HS-5 (cell line): Measurements from ENCODE around the gene INPP5D.

Experiments used
- DNase-seq: peaks from one replicate; pipeline ENCODE4 v3.0.0-alpha.2; 2012; ENCODE audit warnings: low read depth

Gene INPP5D

DNA sequence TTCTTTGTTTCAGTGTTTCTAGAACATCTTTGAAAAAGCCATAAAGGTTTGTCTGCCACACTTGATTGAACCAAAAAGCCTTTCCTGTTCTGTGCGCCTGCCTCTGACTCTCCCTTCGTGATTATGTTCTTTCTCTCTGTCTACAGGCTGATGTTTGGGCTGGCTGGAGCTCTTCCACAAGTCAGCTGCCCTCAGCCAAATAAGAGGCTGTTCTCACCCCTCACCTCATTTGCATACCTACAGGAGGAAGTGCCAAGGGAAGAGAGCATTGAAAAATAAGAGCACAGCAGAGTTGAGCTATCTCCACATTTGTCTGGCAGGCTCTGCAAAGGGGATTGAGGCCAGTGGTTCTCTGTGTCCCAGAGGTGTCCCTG lies 15.8 kb downstream of the INPP5D start:
- DNase-seq = no peak

- DNase-seq = no peak
Measured at GRCh38 chr2:233076749-233077148, 16.6 kb downstream of the INPP5D start.

GRCh38 chr2:233079473-233079877 lies 19.3 kb downstream of the INPP5D start:
- DNase-seq = no peak

GRCh38 chr2:233079953-233080835 lies 20.1 kb downstream of the INPP5D start:
- no peak for DNase-seq

- DNase-seq = no peak
Measured at GRCh38 chr2:233080836-233081229, 20.7 kb downstream of the INPP5D start.

DNA sequence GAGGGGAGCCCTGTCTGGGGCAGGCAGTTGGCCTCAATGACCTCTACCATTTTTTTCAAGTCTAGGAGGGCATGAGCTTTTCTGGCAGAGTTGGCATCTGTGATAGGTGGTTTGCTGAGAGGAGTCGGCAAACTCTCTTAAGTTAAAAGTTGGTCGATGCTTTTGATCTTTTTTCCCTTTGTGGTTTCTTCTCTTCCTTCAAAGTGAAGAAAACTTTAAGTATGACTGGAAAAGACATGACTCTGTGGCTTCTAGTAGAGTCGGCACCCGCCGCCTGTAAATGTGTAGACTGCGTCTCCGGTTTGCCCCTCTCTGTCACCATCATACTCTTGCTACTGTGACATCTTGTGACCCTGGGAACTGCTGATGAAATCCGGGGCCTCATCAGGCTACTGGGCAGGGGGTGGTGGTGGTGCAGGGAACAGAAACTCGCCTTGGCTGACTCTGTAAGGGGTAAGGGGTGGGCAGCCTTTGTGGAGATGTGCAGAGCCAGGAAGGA lies 21.1 kb downstream of the INPP5D start:
- DNase-seq = no peak

GRCh38 chr2:233081731-233082221 lies 21.6 kb downstream of the INPP5D start:
- DNase-seq = no peak

- DNase-seq = no peak
Measured at GRCh38 chr2:233082222-233082930, 22.2 kb downstream of the INPP5D start.

GRCh38 chr2:233082931-233083755 lies 23.0 kb downstream of the INPP5D start:
- no peak for DNase-seq

DNA sequence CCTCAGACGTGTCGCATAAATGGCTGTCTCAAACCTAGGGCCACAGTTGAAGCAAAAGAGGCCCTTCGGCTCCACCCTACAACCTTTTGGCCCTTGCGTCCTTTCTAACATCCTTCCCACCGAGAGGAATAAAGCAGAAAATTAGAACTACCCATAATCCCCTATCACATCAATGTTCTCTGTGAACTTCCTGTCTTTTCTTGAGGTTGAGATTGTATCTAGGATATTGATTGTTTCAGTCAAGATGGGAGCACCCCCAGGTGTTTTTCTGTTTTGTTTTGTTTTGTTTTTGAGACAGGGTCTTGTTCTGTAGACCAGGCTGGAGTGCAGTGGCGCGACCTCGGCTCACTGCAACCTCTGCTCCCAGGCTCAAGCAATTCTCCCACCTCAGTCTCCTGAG lies 23.6 kb downstream of the INPP5D start:
- DNase-seq = no peak

DNA sequence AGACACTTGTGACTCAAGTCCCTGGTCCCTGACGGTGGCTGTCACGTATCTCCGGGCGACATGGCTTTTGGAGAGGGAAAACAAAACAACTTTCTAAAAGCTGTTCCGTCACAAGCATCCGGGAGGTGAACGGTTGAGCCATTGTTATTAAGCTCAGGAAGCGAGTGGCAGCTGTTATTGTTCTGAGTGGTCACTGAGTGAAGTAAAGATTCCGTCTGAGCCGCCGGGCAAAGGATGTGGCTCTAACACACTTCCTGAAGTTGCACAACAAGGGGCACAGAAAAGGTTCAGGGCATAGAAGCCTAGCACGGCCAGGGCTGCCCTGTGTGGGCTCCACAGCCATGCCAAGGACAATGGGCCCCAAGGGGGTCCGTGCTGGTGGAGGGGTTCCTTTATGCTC lies 24.3 kb downstream of the INPP5D start:
- no peak for DNase-seq

GRCh38 chr2:233085037-233085838 lies 25.1 kb downstream of the INPP5D start:
- DNase-seq = no peak

GRCh38 chr2:233085839-233086150 lies 25.7 kb downstream of the INPP5D start:
- DNase-seq = no peak

GRCh38 chr2:233087713-233088112 lies 27.6 kb downstream of the INPP5D start:
- no peak for DNase-seq

DNA sequence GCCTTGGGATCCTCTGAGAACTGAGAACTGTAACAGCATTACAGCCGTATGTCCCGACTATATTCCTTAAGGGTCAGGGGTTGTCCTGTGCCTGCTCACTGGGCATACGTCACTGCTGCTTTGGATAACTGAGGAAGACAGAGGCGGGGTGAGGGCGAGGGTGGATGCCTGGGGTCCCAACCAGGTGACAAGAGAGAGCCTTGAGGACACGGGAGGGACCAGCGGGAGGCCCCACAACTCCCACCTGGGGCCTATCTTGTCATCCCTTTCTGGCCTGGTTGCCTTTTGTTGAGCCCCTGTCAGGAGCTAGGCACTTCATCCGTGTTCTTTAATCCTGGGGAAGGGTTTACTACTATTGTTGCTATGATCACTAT lies 28.8 kb downstream of the INPP5D start:
- DNase-seq = no peak

DNA sequence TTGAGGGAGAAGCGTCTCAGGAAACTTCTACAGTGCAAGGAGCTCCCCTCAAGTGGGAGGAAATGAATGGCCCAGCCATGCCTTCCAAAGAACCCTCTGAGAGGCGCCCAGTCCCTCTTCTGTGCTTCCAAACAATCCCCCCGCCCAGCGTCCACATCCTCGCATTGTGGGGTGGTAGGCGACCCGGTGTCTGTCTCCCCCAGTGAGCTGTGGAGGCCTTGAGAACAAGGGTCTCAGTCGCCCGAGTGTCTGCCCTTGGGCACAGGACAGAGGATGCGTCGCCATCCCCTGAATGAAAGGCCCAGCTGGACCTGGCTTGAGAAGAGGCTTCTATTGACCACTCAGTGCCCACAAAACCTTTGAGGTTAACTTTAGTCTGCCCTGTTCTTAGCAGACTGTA lies 29.7 kb downstream of the INPP5D start:
- no peak for DNase-seq

DNA sequence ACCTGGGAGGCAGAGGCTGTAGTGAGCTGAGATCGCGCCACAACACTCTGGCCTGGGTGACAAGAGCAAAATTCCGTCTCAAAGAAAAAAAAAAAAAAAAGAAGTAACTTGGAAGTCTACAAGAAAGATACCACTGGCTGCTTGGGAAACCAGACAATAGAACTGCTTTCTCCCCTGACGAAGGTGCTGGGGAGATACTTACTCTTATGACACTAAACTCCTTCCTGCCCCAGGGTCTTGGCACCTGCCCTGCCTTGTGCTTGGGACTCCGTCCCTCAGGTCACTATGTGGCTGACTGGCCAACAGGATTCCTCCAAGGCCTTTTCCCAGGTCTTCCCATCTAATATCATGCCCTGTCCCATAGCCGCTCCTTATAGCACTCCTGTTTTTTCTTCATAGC lies 30.7 kb downstream of the INPP5D start:
- no peak for DNase-seq

GRCh38 chr2:233091595-233092375 lies 31.6 kb downstream of the INPP5D start:
- no peak for DNase-seq

GRCh38 chr2:233092432-233093165 lies 32.5 kb downstream of the INPP5D start:
- DNase-seq = no peak

GRCh38 chr2:233093166-233093448 lies 33.0 kb downstream of the INPP5D start:
- DNase-seq = no peak
